ENCODE data around the gene MSL1. TPM values are rescaled to one million over a fixed set of nuclear protein-coding genes. Genes with fewer than 3 reads are reported as not detected.
A peak's percentile ranks its signal among the peaks of the same experiment; 100 is the strongest.

MSL1 gene
- total and polyA plus RNA-seq, 2 of the 13 experiments (the other 11 are each of a cell fraction or from before 2014, with no cell fraction given) = 63.8 to 88.5 TPM

DNA sequence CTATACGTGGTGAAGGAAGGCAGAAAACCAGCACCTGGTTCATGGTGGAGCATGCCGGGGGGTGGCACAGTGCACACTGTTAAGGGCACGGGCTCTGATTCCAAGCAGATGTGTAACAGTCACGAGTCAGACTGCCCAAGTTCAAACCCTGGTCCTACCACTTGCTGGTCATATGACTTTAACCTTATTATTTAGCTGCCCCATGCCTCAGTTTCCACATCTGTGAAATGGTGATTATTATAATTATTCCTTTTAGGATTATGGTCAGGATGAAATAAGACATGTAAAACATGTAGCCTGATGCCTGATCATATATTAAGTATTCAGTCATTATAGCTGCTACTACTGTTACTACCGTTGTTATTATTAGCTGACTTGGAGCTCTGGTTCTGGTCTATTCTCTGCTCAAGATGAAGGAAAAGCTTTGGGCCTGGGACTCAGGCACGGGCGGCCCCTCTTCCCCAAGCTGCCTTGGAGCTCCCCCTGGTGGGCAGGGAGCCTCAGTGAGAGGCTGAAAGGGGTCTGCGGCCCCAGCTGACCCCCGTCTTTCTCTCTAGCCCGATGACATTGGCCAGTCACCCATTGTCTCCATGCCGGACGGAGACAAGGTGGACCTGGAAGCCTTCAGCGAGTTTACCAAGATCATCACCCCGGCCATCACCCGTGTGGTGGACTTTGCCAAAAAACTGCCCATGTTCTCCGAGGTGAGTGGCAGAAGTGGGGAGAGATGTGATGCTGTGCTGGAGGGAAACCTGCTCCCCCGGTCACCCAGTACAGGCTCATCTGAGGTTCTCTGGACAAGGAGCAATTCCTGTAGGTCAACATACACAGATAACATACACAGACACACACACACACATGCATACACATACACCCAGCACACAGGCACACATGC, 35.4 kb upstream of the MSL1 start (continued):
- TF ChIP-seq, protein P1, sequence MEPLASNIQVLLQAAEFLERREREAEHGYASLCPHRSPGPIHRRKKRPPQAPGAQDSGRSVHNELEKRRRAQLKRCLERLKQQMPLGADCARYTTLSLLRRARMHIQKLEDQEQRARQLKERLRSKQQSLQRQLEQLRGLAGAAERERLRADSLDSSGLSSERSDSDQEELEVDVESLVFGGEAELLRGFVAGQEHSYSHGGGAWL (CRISPR knock-in tag; IDR thresholded peaks at IDR 0.05) = 0 out of 2 replicates have a peak, but pooled peaks have one; percentile 27
- 0 out of 2 replicates have a peak, but pooled peaks have one; percentile 20 for TF ChIP-seq FOXA3 (CRISPR knock-in tag; IDR thresholded peaks at IDR 0.05)
- TF ChIP-seq, protein P2, sequence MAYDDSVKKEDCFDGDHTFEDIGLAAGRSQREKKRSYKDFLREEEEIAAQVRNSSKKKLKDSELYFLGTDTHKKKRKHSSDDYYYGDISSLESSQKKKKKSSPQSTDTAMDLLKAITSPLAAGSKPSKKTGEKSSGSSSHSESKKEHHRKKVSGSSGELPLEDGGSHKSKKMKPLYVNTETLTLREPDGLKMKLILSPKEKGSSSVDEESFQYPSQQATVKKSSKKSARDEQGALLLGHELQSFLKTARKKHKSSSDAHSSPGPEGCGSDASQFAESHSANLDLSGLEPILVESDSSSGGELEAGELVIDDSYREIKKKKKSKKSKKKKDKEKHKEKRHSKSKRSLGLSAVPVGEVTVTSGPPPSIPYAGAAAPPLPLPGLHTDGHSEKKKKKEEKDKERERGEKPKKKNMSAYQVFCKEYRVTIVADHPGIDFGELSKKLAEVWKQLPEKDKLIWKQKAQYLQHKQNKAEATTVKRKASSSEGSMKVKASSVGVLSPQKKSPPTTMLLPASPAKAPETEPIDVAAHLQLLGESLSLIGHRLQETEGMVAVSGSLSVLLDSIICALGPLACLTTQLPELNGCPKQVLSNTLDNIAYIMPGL (CRISPR knock-in tag; IDR thresholded peaks at IDR 0.05; ENCODE audit: borderline replicate concordance in 1 of 2, low read depth in 1 of 2) = peak in 1 of 2 experiments; percentile 67; a peak in 1 of 4 replicates
- TF ChIP-seq BCL6 (CRISPR knock-in tag; IDR thresholded peaks at IDR 0.05) = 0 out of 2 replicates have a peak, but pooled peaks have one; percentile 21
- TF ChIP-seq, protein P3, sequence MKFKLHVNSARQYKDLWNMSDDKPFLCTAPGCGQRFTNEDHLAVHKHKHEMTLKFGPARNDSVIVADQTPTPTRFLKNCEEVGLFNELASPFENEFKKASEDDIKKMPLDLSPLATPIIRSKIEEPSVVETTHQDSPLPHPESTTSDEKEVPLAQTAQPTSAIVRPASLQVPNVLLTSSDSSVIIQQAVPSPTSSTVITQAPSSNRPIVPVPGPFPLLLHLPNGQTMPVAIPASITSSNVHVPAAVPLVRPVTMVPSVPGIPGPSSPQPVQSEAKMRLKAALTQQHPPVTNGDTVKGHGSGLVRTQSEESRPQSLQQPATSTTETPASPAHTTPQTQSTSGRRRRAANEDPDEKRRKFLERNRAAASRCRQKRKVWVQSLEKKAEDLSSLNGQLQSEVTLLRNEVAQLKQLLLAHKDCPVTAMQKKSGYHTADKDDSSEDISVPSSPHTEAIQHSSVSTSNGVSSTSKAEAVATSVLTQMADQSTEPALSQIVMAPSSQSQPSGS (CRISPR knock-in tag; IDR thresholded peaks at IDR 0.05) = peak; percentile 27; the same call in 1 of the 2 replicates
- peak; percentile 90 for TF ChIP-seq RXRA (CRISPR knock-in tag; IDR thresholded peaks at IDR 0.05)
- TF ChIP-seq ETV6 (CRISPR knock-in tag; conservative IDR thresholded peaks at IDR 0.05) = no peak
- no peak for TF ChIP-seq RNF2 (conservative IDR thresholded peaks at IDR 0.05; ENCODE audit: low read depth)
